GM15510 (cell line): ENCODE measurements around the gene CCR1.

Experiments
- POLR2A ChIP-seq: IDR thresholded peaks from 3 replicates; pipeline ENCODE4 v1.6.1; 2011; ENCODE audit warnings: borderline replicate concordance; ENCODE audit not compliant: insufficient read length; ENCODE audit errors: extremely low read depth

Gene CCR1

DNA sequence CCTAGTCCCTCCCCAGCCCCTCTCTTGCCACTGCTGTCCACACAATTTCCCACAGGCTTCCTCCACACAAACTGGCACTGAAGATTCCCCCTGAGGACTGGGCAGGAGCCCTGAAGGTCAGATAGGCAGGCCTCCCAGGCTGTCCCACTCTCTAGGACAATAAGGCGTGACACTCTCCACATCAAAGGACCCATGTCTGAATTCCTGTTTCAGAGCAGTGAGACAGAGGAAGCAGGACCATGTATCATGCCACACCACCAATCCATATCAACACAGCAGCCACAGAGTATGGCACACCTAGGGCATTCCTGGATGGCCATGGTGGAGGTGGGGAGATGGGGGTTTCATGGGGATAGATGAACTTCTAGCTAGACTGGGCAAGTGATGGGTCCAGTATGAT, 13.8 kb upstream of the CCR1 start:
- no peak for TF ChIP-seq POLR2A

DNA sequence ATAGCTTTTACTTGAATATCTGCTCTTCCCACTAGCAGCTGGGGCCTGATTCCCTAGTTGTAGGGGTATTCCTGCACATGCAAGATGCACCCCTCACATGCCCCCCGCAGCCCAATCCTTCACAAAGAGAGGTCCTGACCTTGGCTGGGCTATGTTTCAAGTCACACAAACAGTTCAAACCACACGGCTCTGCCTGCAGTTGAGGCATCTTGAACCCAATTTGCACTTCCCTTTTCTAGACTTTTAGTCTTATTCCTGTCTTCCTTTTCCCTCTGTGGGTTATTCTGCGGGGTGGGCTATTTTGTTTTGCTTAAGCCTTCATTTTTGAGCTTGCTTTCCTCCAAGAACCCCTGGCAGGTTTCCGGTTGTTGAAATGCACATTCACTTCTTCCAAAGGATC, 13.3 kb upstream of the CCR1 start:
- no peak for TF ChIP-seq POLR2A

DNA sequence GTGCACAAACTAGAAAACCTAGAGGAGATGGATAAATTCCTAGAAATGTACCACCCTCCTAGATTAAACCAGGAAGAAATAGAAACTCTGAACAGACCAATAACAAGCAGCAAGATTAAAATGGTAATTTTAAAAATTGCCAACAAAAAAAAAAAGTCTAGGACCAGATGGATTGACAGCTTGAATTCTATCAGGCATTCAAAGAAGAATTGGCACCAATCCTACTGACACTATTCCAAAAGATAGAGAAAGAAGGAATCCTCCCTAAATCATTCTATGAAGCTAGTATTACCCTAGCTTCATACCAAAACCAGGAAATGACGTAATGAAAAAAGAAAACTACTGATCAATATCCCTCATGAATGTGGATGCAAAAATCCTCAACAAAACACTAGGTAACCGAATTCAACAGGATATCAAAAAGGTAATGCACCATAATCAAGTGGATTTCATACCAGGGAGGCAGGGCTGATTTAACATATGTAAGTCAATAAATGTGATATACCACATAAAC, 10.1 kb upstream of the CCR1 start:
- TF ChIP-seq POLR2A: no peak

DNA sequence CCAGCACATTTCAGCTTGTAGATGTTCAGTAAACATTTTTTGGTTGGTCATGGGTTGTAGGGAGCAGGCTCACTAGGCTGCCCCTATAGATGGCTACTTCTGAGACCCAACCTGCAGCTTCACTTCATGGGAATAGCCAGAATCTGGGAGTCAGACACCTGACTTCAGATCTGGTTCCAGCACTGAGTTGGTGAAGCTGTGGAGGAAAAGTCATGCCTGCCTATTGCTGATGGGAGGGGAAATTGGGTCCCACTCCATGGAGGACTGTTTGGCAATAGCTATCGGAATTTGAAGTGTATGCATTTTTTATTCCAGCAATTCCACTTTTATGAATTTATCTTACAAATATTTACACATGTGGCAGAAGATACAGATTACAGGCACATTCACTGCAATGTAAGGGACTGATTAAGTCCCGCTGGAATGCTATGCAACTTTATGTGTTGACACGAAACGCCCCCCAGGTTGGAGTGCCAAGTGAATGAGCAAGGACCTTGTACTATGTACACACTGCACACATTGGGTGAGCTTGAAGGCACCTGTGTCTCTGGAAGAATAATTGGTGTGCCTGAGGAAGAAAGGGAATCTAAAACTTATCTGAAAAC, 7.8 kb upstream of the CCR1 start:
- no peak for TF ChIP-seq POLR2A

DNA sequence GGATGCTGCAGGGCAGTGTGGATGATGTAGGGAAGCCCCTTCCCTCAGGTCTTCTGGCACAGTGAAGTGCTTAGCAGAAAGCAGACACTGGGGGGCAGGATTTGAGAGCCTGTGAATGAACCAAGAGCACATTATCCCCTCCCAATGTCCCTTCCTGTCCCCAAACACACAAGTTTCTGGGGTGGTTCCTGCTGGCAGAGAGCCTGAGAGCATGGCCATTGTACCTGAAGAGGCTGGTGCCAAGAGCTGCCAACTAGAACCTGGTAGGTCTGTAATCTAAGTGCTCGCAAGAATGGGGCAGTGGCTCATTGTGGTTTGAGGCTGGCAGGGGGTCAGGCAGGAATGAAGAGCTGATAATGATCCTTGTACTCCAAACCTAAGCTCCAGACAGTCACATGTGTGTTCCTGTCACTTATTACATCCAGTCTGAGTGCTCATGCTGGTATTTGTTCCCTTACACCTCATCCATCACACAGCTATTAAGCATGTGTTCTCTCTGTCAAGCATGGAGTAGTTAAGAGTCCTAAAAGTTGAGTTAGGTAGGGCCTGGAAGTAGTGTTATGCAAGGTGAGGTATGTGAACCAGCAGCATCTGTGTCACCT, 6.7 kb upstream of the CCR1 start:
- no peak for TF ChIP-seq POLR2A

DNA sequence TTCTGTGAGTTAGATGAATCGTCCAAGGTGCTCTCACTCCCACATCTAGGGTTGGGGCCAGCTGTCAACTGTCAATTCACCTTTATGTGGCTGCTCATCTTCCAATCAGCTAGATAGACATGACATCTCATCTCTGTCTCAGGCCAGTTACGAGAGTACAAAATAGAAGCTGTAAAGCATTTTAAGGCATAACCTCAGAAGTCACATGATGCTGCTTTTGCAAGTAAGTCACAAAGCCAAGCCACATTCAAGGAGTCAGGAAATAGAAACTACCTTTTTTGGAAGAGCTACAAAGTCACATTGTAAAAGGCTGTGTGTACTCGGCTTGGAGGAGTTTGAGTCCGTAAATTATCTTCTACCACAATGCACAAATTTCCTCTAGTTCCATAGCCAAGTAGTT, 5.1 kb upstream of the CCR1 start:
- TF ChIP-seq POLR2A: no peak

DNA sequence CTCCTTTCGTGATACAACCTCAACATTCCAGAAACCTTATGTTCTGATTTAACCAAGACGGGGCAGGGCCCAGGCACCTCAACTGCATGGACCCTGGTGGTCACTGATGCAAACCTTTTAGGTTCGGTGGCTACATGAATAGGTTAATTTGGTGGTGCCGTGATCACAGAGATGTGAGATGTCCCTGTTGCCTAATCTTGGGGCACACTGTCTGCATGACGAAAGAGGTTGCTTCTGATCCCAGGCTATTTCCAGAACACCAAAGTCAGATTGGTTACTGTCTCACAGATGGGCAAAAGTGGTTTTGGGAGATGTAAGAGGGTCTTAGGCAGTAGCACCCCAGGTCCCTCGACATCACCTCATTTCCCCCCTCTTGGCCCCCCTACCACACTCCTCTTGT, 4.0 kb upstream of the CCR1 start:
- TF ChIP-seq POLR2A: no peak

DNA sequence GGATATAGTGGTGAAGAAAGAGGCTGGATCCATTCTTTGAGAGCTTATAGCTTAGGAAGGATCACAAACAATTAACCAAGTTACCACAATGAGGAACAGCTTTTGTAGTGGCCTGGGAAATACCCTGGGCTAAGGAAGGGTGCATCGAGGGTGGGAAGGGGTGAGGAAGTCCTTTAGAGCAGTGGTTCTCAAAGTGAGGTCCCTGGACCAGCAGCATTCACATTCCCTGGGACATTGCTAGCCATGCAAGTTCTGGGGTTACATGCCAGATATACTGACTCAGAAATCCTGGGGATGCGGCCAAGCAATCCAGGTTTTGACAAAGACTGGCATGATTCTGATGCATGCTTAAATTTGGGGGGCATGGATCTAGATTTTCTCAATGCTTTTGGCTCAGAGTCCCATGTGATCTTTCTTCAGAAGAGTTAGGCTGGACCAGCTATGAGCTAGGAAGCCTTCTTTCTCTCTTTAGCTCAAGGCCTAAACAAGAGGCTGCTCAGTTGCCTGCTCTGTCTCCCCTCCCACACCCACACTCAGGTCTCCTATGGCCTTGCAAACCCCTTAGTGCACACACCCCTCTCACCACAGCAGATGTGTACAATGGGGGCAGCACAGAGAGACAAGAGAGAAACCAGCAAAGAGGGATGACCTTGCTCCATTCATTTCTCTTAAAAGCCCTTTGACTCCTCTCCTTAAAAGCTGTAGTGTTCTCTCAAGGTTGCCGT, 1.8 kb upstream of the CCR1 start:
- no peak for TF ChIP-seq POLR2A

DNA sequence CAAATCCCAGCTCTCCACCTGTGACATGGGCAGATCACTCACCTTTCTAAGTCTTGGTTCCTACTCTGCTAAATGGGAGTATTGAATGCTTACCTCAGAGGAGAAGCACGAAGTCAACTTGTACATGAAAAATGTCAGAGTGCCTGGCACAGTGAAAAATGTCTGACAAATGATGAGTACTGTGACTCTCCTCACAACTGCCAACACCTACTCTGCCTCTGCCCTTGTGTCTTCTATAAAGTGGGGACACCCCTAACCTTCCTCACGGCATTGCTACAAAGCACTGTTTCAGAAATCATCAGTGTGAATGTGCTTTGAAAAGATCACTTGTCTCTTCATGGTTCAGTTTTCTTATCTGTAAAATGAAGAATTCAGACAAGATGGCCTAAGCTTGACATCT, 940 bp upstream of the CCR1 start:
- no peak for TF ChIP-seq POLR2A

DNA sequence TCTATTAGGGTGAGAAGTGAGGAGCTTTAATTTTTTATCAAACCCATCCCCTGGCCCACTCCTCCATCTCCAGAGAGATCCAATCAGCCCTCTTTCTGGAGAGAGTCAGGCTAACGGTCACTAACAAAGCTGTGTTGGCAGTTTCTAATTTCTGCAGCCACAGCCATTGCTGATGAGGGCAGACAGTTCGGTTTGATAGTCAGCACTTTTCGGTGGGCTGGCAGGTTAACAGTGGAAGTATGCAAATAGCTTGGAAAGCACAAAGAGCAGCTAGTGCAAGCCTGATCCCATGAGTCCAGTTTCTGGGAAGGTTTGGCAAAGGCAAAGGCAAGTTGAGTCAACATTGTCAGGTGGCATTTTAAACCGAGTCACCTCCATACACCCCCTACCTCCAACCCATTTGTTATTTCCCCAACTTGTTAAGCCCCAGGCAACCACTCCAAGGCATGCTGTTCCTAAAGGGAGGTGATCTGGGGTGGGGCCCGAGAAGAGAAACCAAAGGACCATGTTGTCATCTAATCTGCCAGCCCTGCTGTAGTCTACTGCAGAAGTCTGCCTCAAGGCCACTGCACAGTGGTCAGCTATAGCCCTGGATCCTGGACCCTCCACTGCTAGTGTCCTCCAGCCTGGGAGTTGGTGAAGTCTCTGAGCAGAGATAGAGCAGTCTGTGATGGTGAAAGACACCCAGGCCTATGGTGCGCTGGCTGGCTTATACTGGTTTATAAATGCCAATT, 1.7 kb downstream of the CCR1 start:
- no peak for TF ChIP-seq POLR2A

DNA sequence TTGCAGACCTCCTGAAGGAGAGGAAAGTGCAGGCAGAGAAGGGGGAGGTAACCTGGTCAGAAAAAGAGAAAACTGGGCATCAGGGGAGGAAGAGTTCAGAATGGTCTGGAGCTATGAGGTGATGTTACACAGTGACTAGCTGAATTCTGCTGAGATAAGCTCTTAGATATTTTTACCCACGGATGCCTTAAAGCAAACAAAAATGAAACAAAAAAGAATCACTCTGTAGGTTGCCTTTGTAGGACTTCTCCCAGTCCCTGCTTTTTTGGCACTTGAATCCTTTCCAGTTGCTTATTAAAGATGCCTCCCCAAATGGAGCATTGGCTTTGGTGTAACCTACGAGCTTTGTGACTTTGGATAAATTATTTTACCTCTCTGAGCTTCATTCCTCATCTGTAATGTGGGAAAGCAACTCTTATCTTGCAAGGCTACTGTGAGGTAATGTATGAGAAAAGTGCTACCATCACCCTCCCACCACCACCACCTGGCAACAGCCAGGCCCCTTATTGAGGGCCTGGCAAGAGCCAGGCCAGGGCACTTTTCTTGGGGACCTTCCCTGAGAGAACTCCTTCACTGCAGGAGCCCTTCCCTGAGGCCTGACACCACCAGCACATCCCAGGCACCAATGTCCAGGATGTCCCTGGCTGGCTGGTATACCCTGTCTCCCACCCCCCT, 2.7 kb downstream of the CCR1 start:
- TF ChIP-seq POLR2A: no peak

DNA sequence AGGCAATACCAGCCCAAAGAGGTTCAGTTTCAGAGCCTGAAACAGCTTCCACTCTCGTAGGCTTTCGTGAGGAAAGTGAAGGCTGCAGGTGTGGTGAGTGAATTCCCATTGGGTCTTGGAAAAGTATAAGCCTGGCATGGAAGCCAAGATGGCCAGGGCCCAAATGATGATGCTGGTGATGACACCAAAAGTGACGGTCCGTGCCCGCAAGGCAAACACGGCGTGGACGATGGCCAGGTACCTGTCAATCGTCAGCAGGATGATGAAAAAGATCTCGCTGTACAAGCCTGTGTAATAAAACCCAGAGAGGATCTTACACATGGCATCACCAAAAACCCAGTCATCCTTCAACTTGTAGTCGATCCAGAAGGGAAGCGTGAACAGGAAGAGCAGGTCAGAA, 4.4 kb downstream of the CCR1 start:
- no peak for TF ChIP-seq POLR2A

DNA sequence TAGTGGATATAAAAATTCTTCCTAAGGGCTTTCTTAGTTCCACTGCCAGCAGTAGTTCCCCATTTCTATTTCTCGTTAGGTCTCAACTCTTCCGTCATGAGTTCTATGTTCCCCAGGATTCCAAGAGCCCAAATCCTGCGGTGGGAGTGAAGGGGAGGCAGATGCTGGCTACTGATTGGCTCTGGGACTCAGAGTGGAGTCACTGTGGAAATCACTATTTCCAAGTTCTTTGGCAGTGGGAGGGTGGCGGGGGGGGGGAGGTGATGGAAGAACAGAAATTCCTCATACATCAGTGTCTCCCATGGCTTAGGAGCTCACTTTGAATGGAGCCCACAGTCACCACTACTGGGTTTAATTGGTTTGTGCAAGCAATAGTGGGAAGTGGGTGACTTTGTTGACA, 5.6 kb downstream of the CCR1 start:
- TF ChIP-seq POLR2A: no peak

DNA sequence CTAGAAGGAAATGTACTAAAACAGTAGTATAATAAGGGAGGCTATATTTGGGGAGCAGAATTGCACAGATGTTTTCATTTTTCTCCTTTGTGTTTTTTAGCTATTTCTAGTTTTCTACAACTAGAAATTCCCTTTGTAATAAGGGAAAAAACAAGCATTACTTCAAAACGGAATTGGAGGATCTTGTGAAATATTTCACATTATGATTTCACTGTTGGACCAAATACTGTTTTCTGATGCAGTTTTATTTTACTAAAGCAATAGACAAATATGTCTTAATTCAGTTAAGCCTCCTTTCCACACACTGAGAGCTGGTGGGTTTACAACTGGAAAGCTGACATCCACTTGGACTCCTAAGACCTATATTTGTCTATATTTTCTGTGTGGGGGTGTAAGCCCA, 7.3 kb downstream of the CCR1 start:
- TF ChIP-seq POLR2A: no peak

DNA sequence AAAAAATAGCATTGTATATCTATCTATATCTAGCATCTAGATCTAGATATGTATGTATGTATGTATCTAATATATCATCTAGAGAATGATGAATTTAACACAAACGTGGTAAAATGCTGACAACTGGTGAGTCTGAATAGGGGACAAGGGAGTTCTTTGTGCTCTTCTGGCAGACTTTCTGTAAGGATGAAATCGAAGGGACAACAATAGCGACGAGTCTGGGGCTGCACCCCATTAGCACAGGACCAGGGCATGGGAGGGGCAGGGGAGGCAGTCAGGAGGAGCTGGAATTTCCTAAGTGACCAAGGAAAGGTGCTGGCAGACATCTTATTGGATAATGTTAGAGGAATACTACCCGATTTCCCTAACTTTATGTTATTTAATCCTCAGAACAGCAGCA, 7.9 kb downstream of the CCR1 start:
- TF ChIP-seq POLR2A: no peak
